CD4-positive, alpha-beta T cell (primary cell): ENCODE measurements around the gene ERMAP. TPM values are rescaled to one million over a fixed set of nuclear protein-coding genes. Genes with fewer than 3 reads are reported as not detected.

Source experiments
- ATAC-seq: fragments of 200-7000 bp; cut with Tn5 transposase; one replicate; pipeline ENCODE4 v1.10.0; 2022; ENCODE audit warnings: mild to moderate bottlenecking; ENCODE audit not compliant: poor library complexity
- CTCF ChIA-PET: fragments of 350-600 bp; sonication (Branson Sonifier 250); formaldehyde crosslinking; loops from one replicate; lab custom pipeline; 2021; ENCODE audit warnings: antibody characterized with exemption, inconsistent platforms; lab: Charles Lee
- POLR2A ChIA-PET: fragments of 350-600 bp; sonication (Branson Sonifier 250); formaldehyde crosslinking; loops from one replicate; lab custom pipeline; 2021; ENCODE audit warnings: antibody characterized with exemption, inconsistent platforms; lab: Charles Lee
- DNase-seq, 14 experiments: peaks; one replicate each; pipeline ENCODE4 v3.0.0-alpha.2; 2013 to 2020; ENCODE audit warnings: mixed read lengths in 2 of 14
- H3K27ac ChIP-seq, 2 donors: one replicate each; pipeline versions ENCODE4 v1.5.1 to v1.7.0; 2013; ENCODE audit warnings: low read length in 2 of 2, low read depth in 1 of 2, mild to moderate bottlenecking in 1 of 2
- H3K27me3 ChIP-seq, 2 experiments: 1 replicate in 1 of 2; 2 replicates in 1 of 2; pipeline versions ENCODE4 v1.6.1 to v1.7.0; 2013; ENCODE audit warnings: low read length in 2 of 2, control low read depth in 1 of 2, mild to moderate bottlenecking in 1 of 2, moderate library complexity in 1 of 2; ENCODE audit not compliant: insufficient read depth in 2 of 2, control insufficient read depth in 1 of 2
- H3K36me3 ChIP-seq: one replicate; pipeline ENCODE4 v1.6.1; 2013; ENCODE audit warnings: low read length, control low read depth; ENCODE audit not compliant: insufficient read depth
- H3K4me1 ChIP-seq: one replicate; pipeline ENCODE4 v1.6.1; 2013; ENCODE audit warnings: low read length, control low read depth; ENCODE audit not compliant: insufficient read depth
- H3K4me3 ChIP-seq: one replicate; pipeline ENCODE4 v1.5.1; 2013; ENCODE audit warnings: mild to moderate bottlenecking, low read length, moderate library complexity
- H3K9me3 ChIP-seq, 2 experiments: 1 replicate in 1 of 2; 2 replicates in 1 of 2; pipeline versions ENCODE4 v1.6.1 to v1.7.0; 2013; ENCODE audit warnings: low read length in 2 of 2, mild to moderate bottlenecking in 2 of 2, control low read depth in 1 of 2, moderate library complexity in 1 of 2; ENCODE audit not compliant: control insufficient read depth in 1 of 2, insufficient read depth in 1 of 2
- H3K27ac Mint-ChIP-seq: one replicate; pipeline ENCODE4 v1.8.0; 2020; ENCODE audit warnings: mixed read lengths
- H3K27me3 Mint-ChIP-seq: one replicate; pipeline ENCODE4 v1.8.0; 2021; ENCODE audit warnings: mixed read lengths
- H3K36me3 Mint-ChIP-seq: one replicate; pipeline ENCODE4 v1.8.0; 2021; ENCODE audit warnings: low read depth, mixed read lengths
- H3K4me1 Mint-ChIP-seq: one replicate; pipeline ENCODE4 v1.8.0; 2021; ENCODE audit warnings: low read depth, mixed read lengths
- H3K4me3 Mint-ChIP-seq: one replicate; pipeline ENCODE4 v1.8.0; 2020; ENCODE audit warnings: mild to moderate bottlenecking, mixed read lengths
- H3K9me3 Mint-ChIP-seq: one replicate; pipeline ENCODE4 v1.8.0; 2020; ENCODE audit warnings: mixed read lengths
- CTCF ChIP-seq: fragments of 200-600 bp; IDR thresholded peaks from one replicate; pipeline ENCODE4 v1.8.0; 2022; ENCODE audit warnings: antibody characterized with exemption, mild to moderate bottlenecking
- intact Hi-C, 2 experiments: fragments of 100-400 bp; cut with DNase I in 1 of 2; cut with micrococcal nuclease in 1 of 2; formaldehyde crosslinking; loops; one replicate each; pipeline versions ENCODE4 v1.15.1 to v1.9.0; 2023 to 2025; cut with DNase I, micrococcal nuclease
- total RNA-seq, 174 experiments: library from RNA in 2 of 174; stranded (reverse) in 2 of 174; gene quantifications; one replicate each; pipeline ENCODE4 v1.2.3 and lab custom pipeline; 2021 to 2026

Gene ERMAP
- total RNA-seq, 2 experiments from 2014 or later: 4.4 to 5.0 TPM

DNA sequence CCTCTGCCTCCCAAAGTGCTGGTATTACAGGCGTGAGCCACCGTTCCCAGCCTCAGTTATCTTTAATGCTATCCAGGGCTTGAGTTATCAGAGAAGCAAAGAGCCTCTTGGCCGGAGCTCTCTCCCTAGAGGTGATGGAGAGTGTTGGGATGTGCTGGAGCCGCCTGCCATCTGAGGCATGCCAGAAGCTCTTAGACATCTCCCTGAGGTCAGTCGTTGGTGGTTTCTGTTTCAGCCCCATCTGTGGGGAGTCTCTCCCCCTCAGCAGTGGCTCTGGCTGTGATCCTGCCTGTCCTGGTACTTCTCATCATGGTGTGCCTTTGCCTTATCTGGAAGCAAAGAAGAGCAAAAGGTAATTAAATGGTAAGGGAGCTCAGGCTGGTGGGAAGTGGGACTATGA is 17.9 kb downstream of the ERMAP start:
- Mint-ChIP-seq H3K27ac (no peak overlapping the region), H3K4me3 (no peak overlapping the region), H3K27me3 (no peaks in the 10 kb centered on the region), H3K9me3 (no peaks in the 10 kb centered on the region), H3K36me3 (peaks cover 8% of the 10 kb centered on the region), H3K4me1 (no peaks in the 10 kb centered on the region)
- H3K9me3 ChIP-seq: no peaks in the 10 kb centered on the region
- no peaks in the 10 kb centered on the region for H3K4me1 ChIP-seq
- ATAC-seq (no peak), DNase-seq (no peak)
- ChIA-PET POLR2A (interaction anchor here (1.2 kb wide), 1 partner anchor 17 kb away, joined by 4 read pairs; the partner anchor contains the start of genes ERMAP and SVBP), CTCF (no interaction called here)
- no peaks in the 10 kb centered on the region for H3K27me3 ChIP-seq
- peaks cover 3% of the 10 kb centered on the region for H3K36me3 ChIP-seq
- no peak overlapping the region for H3K27ac ChIP-seq
- no peak for TF ChIP-seq CTCF
- H3K4me3 ChIP-seq: no peak overlapping the region
- intact Hi-C loops: no loop called here

DNA sequence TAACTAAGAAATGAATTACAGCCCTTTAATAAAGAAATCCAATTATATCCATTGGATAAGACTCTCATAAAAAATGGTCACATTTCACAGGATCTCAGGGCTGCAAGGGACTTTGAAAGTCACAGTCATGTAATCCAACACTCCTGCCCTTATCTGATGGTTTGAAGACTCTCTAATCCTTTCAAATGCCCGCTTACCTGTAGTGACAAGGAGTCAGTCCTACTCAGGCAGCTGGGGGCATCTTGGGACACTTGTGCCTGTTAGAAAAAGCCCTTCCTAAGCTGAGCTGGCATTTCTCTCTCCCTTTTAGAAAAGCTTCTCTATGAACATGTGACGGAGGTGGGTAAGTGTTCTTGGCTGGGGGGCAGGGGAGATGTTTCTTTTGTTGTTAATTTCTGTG is 18.5 kb downstream of the ERMAP start:
- no peak overlapping the region for H3K4me3 Mint-ChIP-seq
- no peaks in the 10 kb centered on the region for H3K9me3 Mint-ChIP-seq
- Histone ChIP-seq H3K9me3 (no peaks in the 10 kb centered on the region), H3K27ac (no peak overlapping the region), H3K36me3 (peaks cover 3% of the 10 kb centered on the region), H3K4me1 (no peaks in the 10 kb centered on the region), H3K27me3 (no peaks in the 10 kb centered on the region), H3K4me3 (no peak overlapping the region)
- no peaks in the 10 kb centered on the region for H3K4me1 Mint-ChIP-seq
- intact Hi-C loops: no loop called here
- POLR2A ChIA-PET: interaction anchor here (1.2 kb wide), 1 partner anchor 18 kb away, joined by 4 read pairs; the partner anchor contains the start of genes ERMAP and SVBP
- DNase-seq: no peak
- TF ChIP-seq CTCF: no peak
- no peak for ATAC-seq
- no peaks in the 10 kb centered on the region for H3K27me3 Mint-ChIP-seq
- CTCF ChIA-PET: no interaction called here
- H3K27ac Mint-ChIP-seq: no peak overlapping the region
- peaks cover 2% of the 10 kb centered on the region for H3K36me3 Mint-ChIP-seq

DNA sequence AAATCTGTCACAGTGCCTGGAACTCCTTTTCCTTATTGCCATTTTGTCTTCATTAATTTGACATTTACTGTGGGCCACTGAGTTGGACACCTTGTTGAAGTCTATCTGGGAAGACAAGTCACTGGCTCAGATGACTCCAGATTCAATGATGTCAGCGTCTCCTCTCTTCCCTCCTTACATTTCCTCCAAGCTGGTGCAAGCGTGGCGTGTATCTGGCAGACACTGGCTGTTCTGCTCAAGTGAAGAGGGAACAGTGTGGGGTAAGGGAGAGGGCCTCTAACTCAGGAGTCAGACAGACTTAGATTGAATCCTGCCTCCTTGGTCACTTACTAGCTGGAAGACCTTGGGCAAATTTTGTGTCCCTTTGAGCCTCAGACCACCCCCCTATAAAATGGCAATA is 20.8 kb downstream of the ERMAP start:
- Histone ChIP-seq H3K4me3 (no peak overlapping the region), H3K4me1 (no peaks in the 10 kb centered on the region), H3K9me3 (no peaks in the 10 kb centered on the region), H3K27me3 (no peaks in the 10 kb centered on the region), H3K36me3 (peaks cover 3% of the 10 kb centered on the region), H3K27ac (no peak overlapping the region)
- Mint-ChIP-seq H3K4me1 (no peaks in the 10 kb centered on the region), H3K27me3 (no peaks in the 10 kb centered on the region), H3K36me3 (no peaks in the 10 kb centered on the region), H3K9me3 (no peaks in the 10 kb centered on the region), H3K27ac (no peak overlapping the region), H3K4me3 (no peak overlapping the region)
- intact Hi-C loops: no loop called here
- CTCF ChIA-PET: interaction anchor here (0.9 kb wide), 1 partner anchor 10 kb away, joined by 3 read pairs; no protein-coding TSS in a partner anchor
- POLR2A ChIA-PET: interaction anchor here (1.0 kb wide), 1 partner anchor 9 kb away, joined by 3 read pairs; the partner anchor contains the start of gene ZNF691
- DNase-seq (no peak), ATAC-seq (no peak)
- no peak for TF ChIP-seq CTCF
